ENCODE data around the gene SKI. TPM values are rescaled to one million over a fixed set of nuclear protein-coding genes. Genes with fewer than 3 reads are reported as not detected.

The SKI gene
- total RNA-seq, 1 experiment from 2014 or later = 38.2 TPM

DNA sequence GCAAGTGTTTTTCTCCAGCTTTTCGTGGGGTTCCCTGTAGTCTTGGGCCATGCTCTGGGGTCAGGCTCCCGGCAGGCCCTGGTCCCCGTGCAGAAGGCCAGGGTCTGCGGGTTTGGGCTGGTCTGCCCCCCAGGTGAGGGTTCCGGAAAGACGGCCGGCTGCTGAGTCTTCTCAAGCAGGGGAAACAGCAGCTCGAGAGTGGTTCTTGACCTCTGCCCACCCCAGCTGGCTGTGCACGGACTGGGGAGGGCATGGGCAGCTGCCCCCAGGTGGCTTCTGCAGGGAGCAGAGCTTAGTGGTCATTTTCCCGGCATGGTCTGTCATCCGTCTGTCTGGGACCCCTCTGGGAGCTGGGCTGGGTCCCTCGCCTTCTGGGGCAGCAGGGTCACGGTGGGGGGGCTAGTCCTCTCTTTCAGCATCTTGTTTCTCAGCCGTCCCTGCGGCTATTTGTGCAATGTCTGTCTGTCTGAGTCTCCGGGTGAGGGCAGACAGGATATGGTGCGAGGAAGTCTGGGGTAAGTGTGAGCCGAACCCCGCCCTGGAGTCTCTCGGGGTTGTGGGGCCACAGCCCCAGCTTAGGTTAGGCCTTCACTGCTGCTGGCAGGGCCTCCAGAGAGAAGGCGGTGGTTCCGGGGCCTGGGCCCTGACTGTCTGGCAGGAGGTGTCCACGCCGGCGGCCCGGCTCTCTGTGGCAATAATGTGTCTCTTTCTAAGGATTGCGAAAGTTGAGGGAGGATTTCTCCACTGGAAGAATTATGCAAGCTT is 6.1 kb downstream of the SKI start:
- CTCF ChIA-PET = interaction anchor here (0.6 to 0.8 kb wide), 2 partner anchors 30 to 39 kb away, joined by 3 read pairs; partner anchors contain the start of gene FAAP20
- Histone ChIP-seq H3K36me3 (ENCODE audit: control insufficient read depth, insufficient read depth, low read length) (no peaks in the 10 kb centered on the region), H3K9me3 (no peaks in the 10 kb centered on the region), H3K4me1 (no peaks in the 10 kb centered on the region), H3K27me3 (replicated peaks; ENCODE audit: control insufficient read depth, insufficient read depth, low read length) (no peaks in the 10 kb centered on the region), H3K4me3 (ENCODE audit: low read depth, low read length) (no peak overlapping the region)
- POLR2A ChIA-PET = no interaction called here
- TF ChIP-seq, protein P1, sequence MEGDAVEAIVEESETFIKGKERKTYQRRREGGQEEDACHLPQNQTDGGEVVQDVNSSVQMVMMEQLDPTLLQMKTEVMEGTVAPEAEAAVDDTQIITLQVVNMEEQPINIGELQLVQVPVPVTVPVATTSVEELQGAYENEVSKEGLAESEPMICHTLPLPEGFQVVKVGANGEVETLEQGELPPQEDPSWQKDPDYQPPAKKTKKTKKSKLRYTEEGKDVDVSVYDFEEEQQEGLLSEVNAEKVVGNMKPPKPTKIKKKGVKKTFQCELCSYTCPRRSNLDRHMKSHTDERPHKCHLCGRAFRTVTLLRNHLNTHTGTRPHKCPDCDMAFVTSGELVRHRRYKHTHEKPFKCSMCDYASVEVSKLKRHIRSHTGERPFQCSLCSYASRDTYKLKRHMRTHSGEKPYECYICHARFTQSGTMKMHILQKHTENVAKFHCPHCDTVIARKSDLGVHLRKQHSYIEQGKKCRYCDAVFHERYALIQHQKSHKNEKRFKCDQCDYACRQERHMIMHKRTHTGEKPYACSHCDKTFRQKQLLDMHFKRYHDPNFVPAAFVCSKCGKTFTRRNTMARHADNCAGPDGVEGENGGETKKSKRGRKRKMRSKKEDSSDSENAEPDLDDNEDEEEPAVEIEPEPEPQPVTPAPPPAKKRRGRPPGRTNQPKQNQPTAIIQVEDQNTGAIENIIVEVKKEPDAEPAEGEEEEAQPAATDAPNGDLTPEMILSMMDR (IDR thresholded peaks at IDR 0.05; ENCODE audit: insufficient read depth in 1 of 2, low read depth in 1 of 2, low read length in 1 of 2, severe bottlenecking in 1 of 2, unreplicated experiment in 1 of 2) = no peak
- no peak overlapping the region for H3K4me3 Mint-ChIP-seq (ENCODE audit: unreplicated experiment)
- peaks cover 7% of the 10 kb centered on the region for H3K36me3 Mint-ChIP-seq (ENCODE audit: insufficient read depth, unreplicated experiment)
- H3K9me3 Mint-ChIP-seq (ENCODE audit: unreplicated experiment) = no peaks in the 10 kb centered on the region
- H3K4me1 Mint-ChIP-seq (ENCODE audit: low read depth, unreplicated experiment) = peaks cover 9% of the 10 kb centered on the region
- BruUV-seq (replicated peaks) = no TSS peak
- H3K27me3 Mint-ChIP-seq (ENCODE audit: insufficient read depth, unreplicated experiment) = no peaks in the 10 kb centered on the region
- intact Hi-C loops (cut with micrococcal nuclease; ENCODE audit: unreplicated experiment) = no loop called here
- peak in 1 of 2 experiments; percentile 63 for DNase-seq
- H3K27ac Mint-ChIP-seq (ENCODE audit: unreplicated experiment) = no peak overlapping the region

DNA sequence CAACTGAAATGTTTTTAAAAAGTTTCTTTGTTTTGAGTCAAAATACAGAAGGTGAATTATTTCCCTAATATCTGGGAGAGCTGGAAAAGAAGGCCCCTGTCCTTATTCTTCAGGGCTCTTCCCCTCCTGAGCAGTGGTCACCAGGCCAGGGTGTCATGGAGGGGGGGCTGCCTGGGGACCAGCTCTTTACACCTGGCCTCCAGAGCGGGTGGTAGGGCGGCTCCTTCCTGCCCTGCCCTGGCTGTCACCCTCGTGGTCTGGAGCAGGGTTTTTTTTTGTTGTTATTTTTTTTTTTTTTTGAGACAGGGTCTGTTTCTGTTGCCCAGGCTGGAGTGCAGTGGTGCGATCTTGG is 6.6 kb downstream of the SKI start:
- DNase-seq = no peak
- no peak overlapping the region for H3K4me3 Mint-ChIP-seq (ENCODE audit: unreplicated experiment)
- H3K4me1 Mint-ChIP-seq (ENCODE audit: low read depth, unreplicated experiment) = peaks cover 9% of the 10 kb centered on the region
- no peaks in the 10 kb centered on the region for H3K9me3 Mint-ChIP-seq (ENCODE audit: unreplicated experiment)
- H3K27ac Mint-ChIP-seq (ENCODE audit: unreplicated experiment) = no peak overlapping the region
- ChIA-PET CTCF (interaction anchor here (0.8 kb wide), 1 partner anchor 40 kb away, joined by 3 read pairs; the partner anchor contains the start of gene FAAP20), POLR2A (no interaction called here)
- H3K36me3 Mint-ChIP-seq (ENCODE audit: insufficient read depth, unreplicated experiment) = peaks cover 6% of the 10 kb centered on the region
- Histone ChIP-seq H3K4me3 (ENCODE audit: low read depth, low read length) (no peak overlapping the region), H3K9me3 (no peaks in the 10 kb centered on the region), H3K27me3 (replicated peaks; ENCODE audit: control insufficient read depth, insufficient read depth, low read length) (no peaks in the 10 kb centered on the region), H3K36me3 (ENCODE audit: control insufficient read depth, insufficient read depth, low read length) (no peaks in the 10 kb centered on the region), H3K4me1 (no peaks in the 10 kb centered on the region)
- TF ChIP-seq, protein P1 (IDR thresholded peaks at IDR 0.05; ENCODE audit: insufficient read depth in 1 of 2, low read depth in 1 of 2, low read length in 1 of 2, severe bottlenecking in 1 of 2, unreplicated experiment in 1 of 2) = no peak
- no peaks in the 10 kb centered on the region for H3K27me3 Mint-ChIP-seq (ENCODE audit: insufficient read depth, unreplicated experiment)
- intact Hi-C loops (cut with micrococcal nuclease; ENCODE audit: unreplicated experiment) = no loop called here
- BruUV-seq (replicated peaks) = no TSS peak

DNA sequence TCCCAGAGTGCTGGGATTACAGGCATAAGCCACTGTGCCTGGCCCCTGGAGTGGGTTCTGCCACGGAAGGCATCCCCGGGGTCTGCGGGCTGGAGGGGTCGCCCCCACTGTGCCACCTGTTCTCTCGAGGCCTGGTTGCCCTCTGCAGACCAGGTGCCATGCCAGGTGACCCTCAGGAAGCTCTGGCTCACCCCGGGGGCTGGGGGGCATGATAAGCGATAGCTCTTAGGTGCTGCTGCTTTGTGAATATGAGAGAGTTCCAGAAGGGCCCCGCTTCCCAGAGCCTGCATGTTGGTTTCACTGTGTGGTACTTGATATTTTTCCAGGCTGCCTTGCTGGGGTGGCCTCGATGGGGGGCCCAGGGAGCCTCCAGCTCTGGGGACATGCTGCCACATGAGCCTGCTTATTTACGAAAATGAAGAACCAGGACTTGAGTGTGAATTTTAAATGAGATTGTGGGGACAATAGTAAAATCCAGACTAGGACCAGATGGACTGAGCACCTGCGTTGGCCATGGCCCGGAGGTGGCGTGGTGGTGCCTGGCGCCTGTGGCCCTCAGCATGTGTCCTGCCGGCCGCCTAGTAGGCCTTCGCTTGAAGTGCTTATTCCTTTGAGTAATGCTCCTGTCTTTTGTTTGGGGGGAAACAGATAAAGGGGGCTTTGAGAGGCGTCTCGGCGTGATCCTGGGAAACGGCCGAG is 7.3 kb downstream of the SKI start:
- Mint-ChIP-seq H3K36me3 (ENCODE audit: insufficient read depth, unreplicated experiment) (peaks cover 5% of the 10 kb centered on the region), H3K4me1 (ENCODE audit: low read depth, unreplicated experiment) (peaks cover 9% of the 10 kb centered on the region)
- POLR2A ChIA-PET = no interaction called here

More for the DNA sequence above, 7.3 kb downstream of the SKI start:
- Mint-ChIP-seq H3K27me3 (ENCODE audit: insufficient read depth, unreplicated experiment) (no peaks in the 10 kb centered on the region), H3K4me3 (ENCODE audit: unreplicated experiment) (no peak overlapping the region), H3K27ac (ENCODE audit: unreplicated experiment) (no peak overlapping the region), H3K9me3 (ENCODE audit: unreplicated experiment) (no peaks in the 10 kb centered on the region)
- CTCF ChIA-PET = no interaction called here
- Histone ChIP-seq H3K36me3 (ENCODE audit: control insufficient read depth, insufficient read depth, low read length) (no peaks in the 10 kb centered on the region), H3K4me1 (no peaks in the 10 kb centered on the region), H3K9me3 (no peaks in the 10 kb centered on the region), H3K27me3 (replicated peaks; ENCODE audit: control insufficient read depth, insufficient read depth, low read length) (no peaks in the 10 kb centered on the region), H3K4me3 (ENCODE audit: low read depth, low read length) (no peak overlapping the region)
- intact Hi-C loops (cut with micrococcal nuclease; ENCODE audit: unreplicated experiment) = no loop called here
- TF ChIP-seq, protein P1 (IDR thresholded peaks at IDR 0.05; ENCODE audit: insufficient read depth in 1 of 2, low read depth in 1 of 2, low read length in 1 of 2, severe bottlenecking in 1 of 2, unreplicated experiment in 1 of 2) = no peak
- BruUV-seq (replicated peaks) = no TSS peak
- no peak for DNase-seq
